HepG2 (cell line): ENCODE results near the gene HRH3. TPM values are rescaled to one million over a fixed set of nuclear protein-coding genes. Genes with fewer than 3 reads are reported as not detected.
A peak's percentile ranks its signal among the peaks of the same experiment; 100 is the strongest.

Experiments used
- FOXP1 ChIP-seq, 2 experiments: fragments of 450-650 bp in 1 of 2; IDR thresholded peaks; 2 replicates each; pipeline ENCODE4 v1.6.1; 2017 to 2018; ENCODE audit warnings: antibody characterized with exemption in 1 of 2
- HNF1B ChIP-seq: sonication (generic); formaldehyde crosslinking; IDR thresholded peaks from 2 replicates; pipeline ENCODE4 v1.5.1; 2020; ENCODE audit warnings: mild to moderate bottlenecking, moderate library complexity, missing genetic modification reagents
- NFYB ChIP-seq: sonication (generic); formaldehyde crosslinking; IDR thresholded peaks from 2 replicates; pipeline ENCODE4 v1.4.0; 2020; ENCODE audit warnings: missing genetic modification reagents
- POLR2AphosphoS5 ChIP-seq: IDR thresholded peaks from 2 replicates; pipeline ENCODE4 v1.6.1; 2012; ENCODE audit warnings: low read depth, low read length
- SIX1 ChIP-seq: sonication (generic); formaldehyde crosslinking; IDR thresholded peaks from 2 replicates; pipeline ENCODE4 v1.4.0; 2020; ENCODE audit warnings: missing genetic modification reagents, borderline replicate concordance
- SNAI1 ChIP-seq: sonication (generic); formaldehyde crosslinking; IDR thresholded peaks from 2 replicates; pipeline ENCODE4 v1.5.0; 2020; ENCODE audit warnings: mild to moderate bottlenecking, missing genetic modification reagents, borderline replicate concordance
- SP5 ChIP-seq: IDR thresholded peaks from 2 replicates; pipeline ENCODE4 v1.6.1; 2016; ENCODE audit warnings: low read depth, borderline replicate concordance
- YEATS4 ChIP-seq: sonication (generic); formaldehyde crosslinking; IDR thresholded peaks from 2 replicates; pipeline ENCODE4 v1.4.0; 2020; ENCODE audit warnings: missing genetic modification reagents, borderline replicate concordance
- YY1 ChIP-seq: IDR thresholded peaks from 2 replicates; pipeline ENCODE4 v1.6.1; 2011; ENCODE audit warnings: low read length, low read depth, moderate library complexity, mild to moderate bottlenecking; ENCODE audit not compliant: insufficient read depth, insufficient replicate concordance
- ZBTB46 ChIP-seq: sonication (generic); formaldehyde crosslinking; IDR thresholded peaks from 2 replicates; pipeline ENCODE4 v1.4.0; 2020; ENCODE audit warnings: mild to moderate bottlenecking, missing genetic modification reagents, borderline replicate concordance
- ZNF230 ChIP-seq: sonication (generic); formaldehyde crosslinking; IDR thresholded peaks from 2 replicates; pipeline ENCODE4 v1.4.0; 2020; ENCODE audit warnings: mild to moderate bottlenecking, missing genetic modification reagents
- ZNF354B ChIP-seq: sonication (generic); formaldehyde crosslinking; IDR thresholded peaks from 2 replicates; pipeline ENCODE4 v1.8.0; 2022; ENCODE audit warnings: mild to moderate bottlenecking, missing genetic modification reagents
- ZNF766 ChIP-seq: sonication (generic); formaldehyde crosslinking; IDR thresholded peaks from 2 replicates; pipeline ENCODE4 v1.5.0; 2020; ENCODE audit warnings: missing genetic modification reagents, borderline replicate concordance
- ZNF790 ChIP-seq: sonication (generic); formaldehyde crosslinking; IDR thresholded peaks from 2 replicates; pipeline ENCODE4 v1.8.0; 2022; ENCODE audit warnings: missing genetic modification reagents, mild to moderate bottlenecking, borderline replicate concordance
- ZNF879 ChIP-seq: sonication (generic); formaldehyde crosslinking; IDR thresholded peaks from 2 replicates; pipeline ENCODE4 v1.8.1; 2023; ENCODE audit warnings: missing genetic modification reagents
- polyA plus RNA-seq, 8 experiments: library from polyadenylated mRNA; depleted of rRNA in 3 of 8; stranded (reverse) in 7 of 8; unstranded in 1 of 8; fragments of >200 nt; fragmentation: Illumina TruSeq in 4 of 8; extraction: Trizol in 4 of 8; gene quantifications; 2 replicates each; pipeline versions ENCODE4 v1.2.1 to v1.2.3, GENCODE V29; 2011 to 2016; ENCODE audit warnings: low read depth in 4 of 8, missing spikeins in 1 of 8, mixed read lengths in 1 of 8; ENCODE audit not compliant: insufficient read depth in 1 of 8
- total RNA-seq, 5 experiments: library from RNA; depleted of rRNA; stranded (reverse); fragments of >200 nt; fragmentation: Illumina TruSeq; extraction: Trizol; gene quantifications; 2 replicates each; pipeline ENCODE4 v1.2.3, GENCODE V29; 2016; ENCODE audit warnings: low read depth in 1 of 5
- TF ChIP-seq, protein P1 (sequence below): sonication (generic); formaldehyde crosslinking; IDR thresholded peaks from 2 replicates; pipeline ENCODE4 v1.9.0; 2021; ENCODE audit warnings: missing genetic modification reagents, borderline replicate concordance
- TF ChIP-seq, protein P2 (sequence below): sonication (generic); formaldehyde crosslinking; IDR thresholded peaks from 2 replicates; pipeline ENCODE4 v1.4.0; 2020; ENCODE audit warnings: missing genetic modification reagents, borderline replicate concordance
- TF ChIP-seq, protein P3 (sequence below): sonication (generic); formaldehyde crosslinking; IDR thresholded peaks from 2 replicates; pipeline ENCODE4 v1.8.0; 2022; ENCODE audit warnings: low read depth, missing genetic modification reagents

The HRH3 gene
- total and polyA plus RNA-seq, 2 of the 13 experiments (the other 11 are each of a cell fraction or from before 2014, with no cell fraction given) = 0.18 TPM; not detected in 1

GRCh38 chr20:62182469-62183425, 37.3 kb downstream of the HRH3 start, which contains the start of gene MTG2 (continued):
- TF ChIP-seq YEATS4 (peak; percentile 99), ZNF766 (CRISPR knock-in tag) (peak; percentile 99), ZNF879 (CRISPR knock-in tag) (peak; percentile 77; the same call in 1 of the 2 replicates), SP5 (CRISPR knock-in tag) (peak; percentile 70; the same call in 1 of the 2 replicates), NFYB (CRISPR knock-in tag) (peak; percentile 57), SNAI1 (peak; percentile 94; the same call in 1 of the 2 replicates), ZNF790 (CRISPR knock-in tag) (peak; percentile 73; the same call in 1 of the 2 replicates), ZNF354B (CRISPR knock-in tag) (0 out of 2 replicates have a peak, but pooled peaks have one; percentile 44), FOXP1 (IDR thresholded peaks at IDR 0.05) (no peak), FOXP1 (CRISPR knock-in tag; IDR thresholded peaks at IDR 0.05) (no peak), ZBTB46 (CRISPR knock-in tag) (peak; percentile 78; the same call in 1 of the 2 replicates), ZNF230 (CRISPR knock-in tag) (peak; percentile 96; the same call in 1 of the 2 replicates), SIX1 (CRISPR knock-in tag) (peak; percentile 37; the same call in 1 of the 2 replicates), HNF1B (CRISPR knock-in tag) (peak; percentile 98), POLR2AphosphoS5 (peak; percentile 99), YY1 (peak; percentile 82)
- TF ChIP-seq, protein P1, sequence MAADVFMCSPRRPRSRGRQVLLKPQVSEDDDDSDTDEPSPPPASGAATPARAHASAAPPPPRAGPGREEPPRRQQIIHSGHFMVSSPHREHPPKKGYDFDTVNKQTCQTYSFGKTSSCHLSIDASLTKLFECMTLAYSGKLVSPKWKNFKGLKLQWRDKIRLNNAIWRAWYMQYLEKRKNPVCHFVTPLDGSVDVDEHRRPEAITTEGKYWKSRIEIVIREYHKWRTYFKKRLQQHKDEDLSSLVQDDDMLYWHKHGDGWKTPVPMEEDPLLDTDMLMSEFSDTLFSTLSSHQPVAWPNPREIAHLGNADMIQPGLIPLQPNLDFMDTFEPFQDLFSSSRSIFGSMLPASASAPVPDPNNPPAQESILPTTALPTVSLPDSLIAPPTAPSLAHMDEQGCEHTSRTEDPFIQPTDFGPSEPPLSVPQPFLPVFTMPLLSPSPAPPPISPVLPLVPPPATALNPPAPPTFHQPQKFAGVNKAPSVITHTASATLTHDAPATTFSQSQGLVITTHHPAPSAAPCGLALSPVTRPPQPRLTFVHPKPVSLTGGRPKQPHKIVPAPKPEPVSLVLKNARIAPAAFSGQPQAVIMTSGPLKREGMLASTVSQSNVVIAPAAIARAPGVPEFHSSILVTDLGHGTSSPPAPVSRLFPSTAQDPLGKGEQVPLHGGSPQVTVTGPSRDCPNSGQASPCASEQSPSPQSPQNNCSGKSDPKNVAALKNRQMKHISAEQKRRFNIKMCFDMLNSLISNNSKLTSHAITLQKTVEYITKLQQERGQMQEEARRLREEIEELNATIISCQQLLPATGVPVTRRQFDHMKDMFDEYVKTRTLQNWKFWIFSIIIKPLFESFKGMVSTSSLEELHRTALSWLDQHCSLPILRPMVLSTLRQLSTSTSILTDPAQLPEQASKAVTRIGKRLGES (CRISPR knock-in tag) = peak; percentile 81; the same call in 1 of the 2 replicates
- TF ChIP-seq, protein P2, sequence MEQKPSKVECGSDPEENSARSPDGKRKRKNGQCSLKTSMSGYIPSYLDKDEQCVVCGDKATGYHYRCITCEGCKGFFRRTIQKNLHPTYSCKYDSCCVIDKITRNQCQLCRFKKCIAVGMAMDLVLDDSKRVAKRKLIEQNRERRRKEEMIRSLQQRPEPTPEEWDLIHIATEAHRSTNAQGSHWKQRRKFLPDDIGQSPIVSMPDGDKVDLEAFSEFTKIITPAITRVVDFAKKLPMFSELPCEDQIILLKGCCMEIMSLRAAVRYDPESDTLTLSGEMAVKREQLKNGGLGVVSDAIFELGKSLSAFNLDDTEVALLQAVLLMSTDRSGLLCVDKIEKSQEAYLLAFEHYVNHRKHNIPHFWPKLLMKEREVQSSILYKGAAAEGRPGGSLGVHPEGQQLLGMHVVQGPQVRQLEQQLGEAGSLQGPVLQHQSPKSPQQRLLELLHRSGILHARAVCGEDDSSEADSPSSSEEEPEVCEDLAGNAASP (CRISPR knock-in tag) = peak; percentile 78
- TF ChIP-seq, protein P3, sequence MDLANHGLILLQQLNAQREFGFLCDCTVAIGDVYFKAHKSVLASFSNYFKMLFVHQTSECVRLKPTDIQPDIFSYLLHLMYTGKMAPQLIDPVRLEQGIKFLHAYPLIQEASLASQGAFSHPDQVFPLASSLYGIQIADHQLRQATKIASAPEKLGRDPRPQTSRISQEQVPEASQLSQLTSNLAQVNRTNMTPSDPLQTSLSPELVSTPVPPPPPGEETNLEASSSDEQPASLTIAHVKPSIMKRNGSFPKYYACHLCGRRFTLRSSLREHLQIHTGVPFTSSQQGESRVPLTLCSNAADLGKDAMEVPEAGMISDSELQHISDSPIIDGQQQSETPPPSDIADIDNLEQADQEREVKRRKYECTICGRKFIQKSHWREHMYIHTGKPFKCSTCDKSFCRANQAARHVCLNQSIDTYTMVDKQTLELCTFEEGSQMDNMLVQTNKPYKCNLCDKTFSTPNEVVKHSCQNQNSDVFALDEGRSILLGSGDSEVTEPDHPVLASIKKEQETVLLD (CRISPR knock-in tag) = peak; percentile 97
